GM18508 (cell line): ENCODE measurements around the gene PAEP.
"Not testable (repeated sequence)": the region's sequence is repeated elsewhere in the genome, so short reads cannot be mapped to it uniquely, and the experiment has no call there.

Experiments
- ATAC-seq: cut with Tn5 transposase; IDR thresholded peaks from one replicate; pipeline ENCODE4 v1.9.1; 2021; ENCODE audit warnings: moderate number of reproducible peaks; ENCODE audit not compliant: insufficient read depth, unreplicated experiment

The PAEP gene

DNA sequence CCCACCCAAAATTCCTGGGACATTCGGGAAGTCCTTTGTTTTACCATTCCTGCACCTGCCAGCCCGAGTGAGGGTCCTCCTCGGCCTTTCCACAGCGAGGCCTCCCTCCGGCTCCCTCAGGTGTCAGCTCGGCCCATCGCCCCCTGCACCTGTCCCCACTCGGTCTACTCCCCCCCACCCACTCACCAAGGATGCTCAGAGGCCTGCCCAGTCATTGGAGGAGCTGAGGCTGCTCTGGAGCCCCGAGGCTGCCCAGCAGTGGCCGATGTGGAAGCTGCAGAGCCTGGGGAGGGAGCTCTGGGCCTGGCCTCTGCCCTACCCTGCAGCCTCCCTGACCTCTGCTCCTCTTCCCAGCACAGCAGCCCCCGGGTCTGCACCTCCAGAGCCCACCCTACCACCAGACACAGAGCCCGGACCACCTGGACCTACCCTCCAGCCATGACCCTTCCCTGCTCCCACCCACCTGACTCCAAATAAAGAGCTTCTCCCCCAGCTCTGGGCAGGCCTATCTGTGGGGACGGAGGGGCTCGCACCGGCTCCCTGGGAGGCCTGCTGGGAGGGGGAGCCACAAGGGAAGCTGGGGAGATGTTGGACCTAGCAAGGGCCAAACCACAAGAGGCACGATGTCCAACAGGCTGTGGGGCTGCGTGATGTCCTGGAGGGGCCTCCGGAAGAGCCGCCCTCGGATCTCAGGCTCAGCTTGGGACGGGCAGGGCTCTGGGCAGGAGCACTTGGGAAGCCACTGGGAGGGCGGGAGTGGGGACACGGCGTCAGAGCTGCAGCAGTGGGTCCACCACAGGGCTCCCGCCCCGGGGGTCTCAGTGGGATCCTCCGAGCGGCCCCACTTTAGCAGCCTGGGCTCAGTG is 11.8 kb upstream of the PAEP start:
- ATAC-seq = not testable (repeated sequence)

- no peak for ATAC-seq
Measured at GRCh38 chr9:135550344-135550918, 11.1 kb upstream of the PAEP start.

DNA sequence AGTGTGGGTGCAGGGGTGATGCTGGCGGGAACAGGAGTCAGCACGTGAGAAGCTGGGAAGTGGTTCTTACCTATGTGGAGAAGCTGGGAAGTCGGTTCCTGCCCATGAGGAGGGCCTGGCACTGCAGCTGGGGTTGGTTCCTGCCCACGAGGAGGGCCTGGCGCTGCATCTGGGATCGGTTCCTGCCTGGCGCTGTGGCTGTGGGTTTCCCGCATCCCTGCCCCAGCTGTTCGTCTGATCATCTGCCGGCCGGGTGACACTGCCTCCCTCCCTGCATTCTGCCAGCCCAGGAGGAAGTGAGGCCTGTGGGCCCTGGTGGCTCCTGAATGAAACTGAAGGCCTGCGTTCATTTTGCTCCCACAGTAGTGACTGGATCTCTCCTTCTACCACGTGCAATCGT is 10.5 kb upstream of the PAEP start:
- ATAC-seq = no peak

DNA sequence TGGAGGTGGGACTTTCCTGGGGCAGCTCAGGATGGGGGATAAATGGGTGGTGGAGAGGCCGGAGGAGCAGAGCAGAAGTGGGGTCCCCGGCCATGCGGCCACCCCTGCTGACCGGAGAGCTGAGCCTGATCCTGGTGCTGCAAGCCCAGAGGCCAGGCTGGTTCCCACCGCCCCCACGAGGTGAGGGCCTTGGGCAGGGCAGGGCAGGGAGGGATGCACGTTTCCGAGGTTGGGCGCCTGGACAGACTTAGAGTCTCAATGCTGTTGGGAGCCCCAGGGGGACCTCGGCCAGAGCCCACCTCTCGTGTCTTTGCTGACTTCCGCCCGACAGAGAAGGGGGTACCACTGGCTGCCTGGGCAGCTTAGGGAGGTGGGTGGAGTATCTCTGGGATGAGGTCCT is 10.1 kb upstream of the PAEP start:
- ATAC-seq = no peak

- no peak for ATAC-seq
Measured at GRCh38 chr9:135552021-135552697, 9.4 kb upstream of the PAEP start.

DNA sequence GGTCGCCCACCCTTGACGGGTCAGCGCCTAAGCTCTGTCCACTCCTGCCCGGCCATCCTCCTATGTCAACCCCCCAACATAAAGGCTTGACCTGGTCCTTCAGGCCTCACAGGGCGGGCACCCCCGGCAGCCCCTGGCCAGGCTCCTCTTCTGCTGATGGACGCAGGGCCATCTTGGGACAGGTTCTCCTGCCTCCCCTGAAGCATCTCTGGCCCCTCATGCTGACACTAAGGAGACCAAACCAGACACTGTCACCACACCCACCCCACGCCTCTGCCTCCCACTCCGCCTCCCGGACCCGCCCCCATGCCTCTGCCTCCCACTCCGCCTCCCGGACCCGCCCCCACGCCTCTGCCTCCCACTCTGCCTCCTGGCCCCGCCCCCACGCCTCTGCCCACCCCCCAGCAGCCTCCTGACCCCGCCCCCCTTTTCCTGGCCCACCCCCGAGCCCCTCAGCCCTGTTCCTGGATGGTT is 8.8 kb upstream of the PAEP start:
- ATAC-seq = no peak

- no peak for ATAC-seq
Measured at GRCh38 chr9:135554718-135555117, 6.8 kb upstream of the PAEP start.

DNA sequence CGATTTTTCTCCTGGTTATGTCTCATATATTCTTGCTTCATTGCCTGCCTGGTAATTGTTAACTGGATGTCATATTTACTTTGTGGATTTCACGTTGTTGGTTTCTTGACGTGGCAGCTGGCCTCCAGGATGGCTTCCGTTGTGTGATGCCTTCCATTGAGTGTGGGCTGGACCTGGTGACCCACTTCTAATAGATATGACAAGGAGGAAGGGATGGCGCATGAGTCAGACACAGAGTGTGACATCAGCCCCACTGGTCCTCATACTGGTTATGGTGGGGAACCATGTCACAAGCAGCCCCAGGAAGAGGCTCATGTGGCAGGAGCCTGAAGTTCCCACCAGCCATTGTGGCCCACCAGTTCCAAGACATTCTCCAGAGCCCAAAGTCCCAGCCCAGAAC is 6.4 kb upstream of the PAEP start:
- no peak for ATAC-seq

- ATAC-seq = no peak
Measured at GRCh38 chr9:135555910-135556309, 5.6 kb upstream of the PAEP start.

GRCh38 chr9:135559606-135560005 is 1.9 kb upstream of the PAEP start:
- no peak for ATAC-seq

GRCh38 chr9:135562235-135562745 is 734 bp downstream of the PAEP start:
- ATAC-seq = no peak

- no peak for ATAC-seq
Measured at GRCh38 chr9:135563039-135563476, 1.5 kb downstream of the PAEP start.

- ATAC-seq = no peak
Measured at GRCh38 chr9:135563858-135564257, 2.3 kb downstream of the PAEP start.

DNA sequence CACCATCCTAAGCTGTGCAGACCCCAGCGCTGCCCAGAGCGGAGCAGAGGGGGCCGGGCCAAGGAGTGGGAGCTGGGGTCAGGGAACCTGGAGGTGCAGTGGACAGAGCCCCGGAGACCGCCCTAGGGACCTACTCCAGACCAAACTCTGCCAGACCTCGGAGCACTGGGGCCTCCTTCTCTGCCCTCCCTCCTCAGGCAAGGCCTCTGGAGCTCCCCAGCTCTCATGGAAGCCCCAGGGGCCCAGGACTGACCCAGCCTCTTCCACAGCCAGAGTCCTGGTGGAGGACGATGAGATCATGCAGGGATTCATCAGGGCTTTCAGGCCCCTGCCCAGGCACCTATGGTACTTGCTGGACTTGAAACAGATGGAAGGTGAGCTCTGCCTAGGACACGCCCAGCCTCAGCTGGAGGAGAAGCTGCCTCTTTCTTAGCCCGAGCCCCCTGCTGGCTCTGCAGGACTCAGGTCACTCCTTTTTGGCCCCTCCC is 3.6 kb downstream of the PAEP start:
- no peak for ATAC-seq

GRCh38 chr9:135565636-135566035 is 4.1 kb downstream of the PAEP start:
- no peak for ATAC-seq

GRCh38 chr9:135566552-135566951 is 5.0 kb downstream of the PAEP start:
- no peak for ATAC-seq

GRCh38 chr9:135567311-135567710 is 5.8 kb downstream of the PAEP start:
- ATAC-seq = no peak

DNA sequence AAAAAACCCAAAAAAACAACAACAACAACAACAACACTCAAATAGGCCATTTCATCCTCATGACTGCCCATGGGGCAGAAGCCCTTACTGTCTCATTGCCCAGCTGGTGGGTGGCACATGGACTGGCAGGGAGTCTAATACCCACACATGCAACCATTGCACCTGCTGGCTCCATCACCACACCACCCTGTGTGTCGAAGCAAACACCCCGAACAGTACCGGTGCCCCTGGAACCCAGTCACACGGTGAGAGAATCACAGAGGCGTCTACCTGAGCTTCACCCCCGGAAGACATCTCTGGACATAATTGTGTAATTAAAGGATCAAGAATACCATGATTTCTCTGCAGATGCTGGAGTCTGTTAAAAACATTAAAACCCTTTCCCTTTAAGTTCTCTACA is 6.5 kb downstream of the PAEP start:
- no peak for ATAC-seq

- no peak for ATAC-seq
Measured at GRCh38 chr9:135570456-135570855, 8.9 kb downstream of the PAEP start.

GRCh38 chr9:135572233-135572632 is 10.7 kb downstream of the PAEP start:
- ATAC-seq = no peak

DNA sequence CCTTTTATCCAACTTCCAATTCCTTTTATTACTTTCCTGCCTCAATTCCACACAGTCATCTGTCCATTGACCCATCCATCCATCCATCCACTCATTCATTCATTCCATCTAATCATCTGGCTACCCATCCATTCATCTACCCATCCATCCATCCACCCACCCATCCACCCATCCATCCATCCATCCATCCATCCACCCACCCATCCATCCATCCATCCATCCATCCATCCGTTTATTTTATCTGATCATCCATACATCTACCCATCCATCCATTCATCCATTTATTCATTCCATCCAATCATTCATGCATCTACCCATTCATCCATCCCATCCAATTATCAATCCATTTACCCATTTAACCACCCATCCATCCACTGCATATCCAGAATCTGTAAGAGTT is 11.6 kb downstream of the PAEP start:
- ATAC-seq = no peak
